GM21515 (cell line): Measurements from ENCODE around the gene EXO5.
"Not testable (repeated sequence)": the region's sequence is repeated elsewhere in the genome, so short reads cannot be mapped to it uniquely, and the experiment has no call there.

Source experiments
- ATAC-seq: cut with Tn5 transposase; IDR thresholded peaks from one replicate; pipeline ENCODE4 v1.9.1; 2021; ENCODE audit not compliant: unreplicated experiment

The EXO5 gene, protein sequence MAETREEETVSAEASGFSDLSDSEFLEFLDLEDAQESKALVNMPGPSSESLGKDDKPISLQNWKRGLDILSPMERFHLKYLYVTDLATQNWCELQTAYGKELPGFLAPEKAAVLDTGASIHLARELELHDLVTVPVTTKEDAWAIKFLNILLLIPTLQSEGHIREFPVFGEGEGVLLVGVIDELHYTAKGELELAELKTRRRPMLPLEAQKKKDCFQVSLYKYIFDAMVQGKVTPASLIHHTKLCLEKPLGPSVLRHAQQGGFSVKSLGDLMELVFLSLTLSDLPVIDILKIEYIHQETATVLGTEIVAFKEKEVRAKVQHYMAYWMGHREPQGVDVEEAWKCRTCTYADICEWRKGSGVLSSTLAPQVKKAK

DNA sequence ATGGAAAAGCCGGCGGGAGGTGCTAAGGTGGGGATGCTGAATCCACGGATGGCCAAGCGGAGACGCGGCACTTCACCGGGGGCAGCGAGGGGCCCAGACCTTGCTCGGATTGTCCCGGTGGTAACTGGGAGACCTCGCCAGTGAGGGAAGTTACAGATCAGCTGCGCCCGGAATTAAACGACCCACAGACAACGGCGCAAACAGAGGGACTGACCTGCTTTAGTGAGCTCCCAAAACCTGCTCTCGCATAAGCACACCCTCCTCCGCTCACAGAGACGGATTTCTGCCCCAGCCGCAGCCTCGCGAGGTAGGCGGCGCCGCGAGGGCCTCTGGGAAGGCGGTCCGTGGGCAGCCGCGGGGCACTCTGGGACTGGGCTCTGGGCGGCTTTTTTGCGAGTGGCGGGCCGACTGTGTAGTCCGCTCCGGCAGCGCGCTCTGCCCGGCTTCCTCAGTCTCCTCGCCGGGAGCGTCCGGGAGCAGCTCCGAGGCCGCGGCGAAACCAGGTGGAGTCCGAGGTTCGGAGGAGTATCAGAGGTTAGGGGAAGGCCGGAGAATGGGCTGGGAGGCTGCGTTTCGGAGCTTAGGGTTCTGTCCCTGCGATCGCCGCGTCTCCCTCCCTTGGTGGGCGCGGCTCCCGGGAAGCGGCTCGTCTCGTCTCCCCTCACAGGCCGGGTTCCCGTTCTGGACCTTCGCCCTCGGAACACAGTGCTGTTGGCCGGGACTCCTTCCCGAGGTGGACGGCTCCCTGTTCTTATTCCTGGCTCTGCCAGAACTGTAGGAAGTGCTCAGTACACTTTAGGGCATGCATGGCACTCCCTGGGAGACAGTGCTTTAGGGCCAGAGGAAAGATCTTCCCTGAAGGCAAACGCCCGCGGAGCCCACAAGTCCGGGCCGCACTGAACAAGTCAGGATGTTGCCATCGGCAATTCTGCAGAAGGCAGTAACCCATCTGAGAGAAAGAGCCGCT is at the start of gene EXO5:
EXO5 (plus strand) TSS at position 393 of the 967 bp plus-strand sequence. CDS start 5,778 bp downstream, outside the sequence.
- peak; percentile 89 for ATAC-seq

DNA sequence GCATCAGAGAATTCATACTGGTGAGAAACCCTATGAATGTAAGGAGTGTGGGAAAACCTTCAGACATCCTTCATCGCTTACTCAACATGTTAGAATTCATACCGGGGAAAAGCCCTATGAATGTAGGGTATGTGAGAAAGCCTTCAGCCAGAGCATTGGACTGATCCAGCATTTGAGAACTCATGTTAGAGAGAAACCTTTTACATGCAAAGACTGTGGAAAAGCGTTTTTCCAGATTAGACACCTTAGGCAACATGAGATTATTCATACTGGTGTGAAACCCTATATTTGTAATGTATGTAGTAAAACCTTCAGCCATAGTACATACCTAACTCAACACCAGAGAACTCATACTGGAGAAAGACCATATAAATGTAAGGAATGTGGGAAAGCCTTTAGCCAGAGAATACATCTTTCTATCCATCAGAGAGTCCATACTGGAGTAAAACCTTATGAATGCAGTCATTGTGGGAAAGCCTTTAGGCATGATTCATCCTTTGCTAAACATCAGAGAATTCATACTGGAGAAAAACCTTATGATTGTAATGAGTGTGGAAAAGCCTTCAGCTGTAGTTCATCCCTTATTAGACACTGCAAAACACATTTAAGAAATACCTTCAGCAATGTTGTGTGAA is 45.5 kb upstream of the EXO5 start:
- ATAC-seq: no peak

DNA sequence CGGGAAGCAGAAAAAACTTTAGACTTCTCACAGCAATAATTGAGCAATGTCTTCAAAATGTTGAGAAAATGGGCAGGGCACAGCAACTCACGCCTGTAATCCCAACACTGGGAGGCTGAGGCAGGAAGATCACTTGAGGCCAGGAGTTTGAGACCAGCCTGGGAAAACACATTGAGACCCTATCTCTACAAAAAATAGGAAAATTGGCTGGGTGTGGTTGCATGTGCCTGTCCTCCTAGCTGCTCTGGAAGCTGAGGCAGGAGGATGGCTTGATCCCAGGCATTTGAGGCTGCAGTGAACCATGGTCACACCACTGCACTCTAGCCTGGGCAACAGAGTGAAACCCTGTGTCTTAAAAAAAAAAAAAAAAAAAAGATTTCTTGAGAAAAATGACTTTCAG is 39.2 kb upstream of the EXO5 start:
- no peak for ATAC-seq

DNA sequence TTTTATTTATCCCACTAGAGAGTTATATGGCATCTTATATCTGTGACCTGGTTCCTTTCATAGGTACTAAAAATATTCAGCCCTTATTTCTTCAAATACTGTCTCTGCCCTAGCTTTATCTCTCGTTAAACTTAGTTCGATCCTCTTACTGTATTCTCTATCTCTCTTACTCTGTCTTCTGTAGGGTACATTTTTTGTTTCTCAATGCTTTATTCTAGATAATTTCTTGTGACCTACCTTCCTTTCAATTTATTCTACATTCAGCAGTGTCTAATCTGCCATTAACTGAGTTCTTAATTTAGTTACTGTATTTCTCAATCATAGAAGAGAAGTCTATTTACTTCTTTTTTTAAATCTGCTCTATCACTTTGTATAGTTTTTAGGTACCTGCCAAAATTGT is 33.3 kb upstream of the EXO5 start:
- no peak for ATAC-seq

DNA sequence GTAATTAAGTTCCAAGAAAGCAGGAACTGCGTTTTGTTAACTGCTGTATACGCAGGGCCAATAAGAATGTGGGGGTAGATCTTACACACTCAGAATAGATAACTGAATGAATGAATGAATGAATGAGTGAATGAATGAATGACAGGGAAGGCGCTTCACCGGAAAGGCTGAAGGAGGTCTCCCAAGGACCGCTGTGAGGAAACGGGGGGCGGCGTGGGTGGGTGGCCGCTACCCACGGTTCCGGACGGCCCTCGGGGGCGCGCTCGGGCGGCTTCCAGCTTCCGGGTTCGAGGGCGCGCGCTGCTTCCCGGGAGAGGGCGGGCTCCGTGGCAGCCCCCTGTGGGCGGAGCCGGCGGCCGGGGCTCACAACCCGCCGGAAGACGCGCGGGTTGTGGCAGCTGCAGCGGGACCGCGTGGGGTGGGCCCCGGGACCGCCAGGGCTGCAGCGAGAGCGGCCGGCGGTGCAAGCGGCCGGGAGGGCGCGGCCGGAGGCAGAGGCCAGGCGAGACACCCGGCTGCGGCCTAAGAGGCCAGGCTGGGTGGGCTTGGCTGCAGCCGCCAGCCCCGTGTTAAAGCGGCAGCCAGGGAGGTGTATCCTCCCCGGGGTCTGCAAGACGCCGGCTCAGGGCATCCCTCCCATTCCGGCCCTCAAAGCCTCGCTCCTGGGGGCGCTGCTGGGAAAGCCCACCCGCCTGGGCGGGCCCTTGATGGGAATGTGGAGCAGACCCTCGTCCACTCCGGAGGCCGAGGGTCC is 31.5 kb upstream of the EXO5 start, which contains the start of gene ZFP69:
ZFP69 (plus strand) TSS at position 367 of the 754 bp plus-strand sequence. CDS start 2,072 bp downstream, outside the sequence.
- peak; percentile 86 for ATAC-seq

DNA sequence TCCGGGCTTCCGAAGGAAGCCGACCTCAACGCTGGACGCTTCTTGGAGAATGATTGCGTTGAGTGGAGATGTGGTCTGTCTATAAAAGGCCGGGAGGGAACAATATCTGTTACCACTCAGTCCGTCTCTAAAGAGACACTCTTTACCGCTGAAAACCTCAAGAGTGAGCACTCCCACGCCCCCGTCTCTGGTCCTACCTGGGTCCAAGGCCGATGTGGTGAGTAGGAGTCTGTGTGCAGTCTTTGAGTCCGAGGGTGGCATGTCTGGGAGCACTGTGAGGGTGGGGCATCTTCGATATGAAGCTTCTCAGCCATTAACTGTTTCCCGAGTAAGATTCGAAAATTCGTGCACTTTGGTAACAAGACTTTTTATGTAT is 30.9 kb upstream of the EXO5 start:
- peak; percentile 26 for ATAC-seq

DNA sequence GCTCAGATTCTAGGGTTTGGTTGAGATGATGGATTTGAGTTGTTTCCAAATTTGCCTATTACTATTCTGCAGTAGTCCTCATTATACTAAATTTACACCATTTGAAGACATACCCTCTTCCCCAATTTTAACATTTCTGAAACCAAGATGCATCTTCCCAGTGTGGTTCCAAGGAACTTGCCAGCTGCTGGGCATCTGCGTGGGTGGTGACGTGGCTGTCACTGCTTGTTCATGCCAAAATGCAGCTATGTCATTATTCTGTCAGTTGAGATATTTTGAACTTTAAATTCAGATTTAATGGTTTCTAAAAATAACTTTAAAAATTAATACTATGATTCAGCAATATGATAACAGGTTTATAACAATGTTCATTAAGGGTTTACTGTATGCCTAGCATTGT is 30.3 kb upstream of the EXO5 start:
- no peak for ATAC-seq

DNA sequence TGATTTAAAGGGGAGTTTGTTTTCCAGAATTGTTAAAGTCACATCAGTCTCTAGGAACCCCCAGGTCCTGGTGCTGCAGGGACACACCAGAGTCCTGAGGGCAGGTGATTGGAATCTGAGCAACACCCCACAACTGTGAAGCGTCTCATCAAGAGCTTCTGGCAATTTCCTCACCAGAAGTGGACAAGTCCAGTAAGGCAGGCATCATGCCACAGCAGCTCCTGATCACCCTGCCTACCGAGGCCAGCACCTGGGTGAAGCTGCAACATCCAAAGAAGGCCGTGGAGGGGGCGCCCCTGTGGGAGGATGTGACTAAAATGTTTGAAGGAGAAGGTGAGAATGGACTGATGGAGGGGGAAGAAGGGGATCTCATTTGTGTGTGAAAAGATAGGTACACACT is 29.4 kb upstream of the EXO5 start:
- ATAC-seq: no peak

DNA sequence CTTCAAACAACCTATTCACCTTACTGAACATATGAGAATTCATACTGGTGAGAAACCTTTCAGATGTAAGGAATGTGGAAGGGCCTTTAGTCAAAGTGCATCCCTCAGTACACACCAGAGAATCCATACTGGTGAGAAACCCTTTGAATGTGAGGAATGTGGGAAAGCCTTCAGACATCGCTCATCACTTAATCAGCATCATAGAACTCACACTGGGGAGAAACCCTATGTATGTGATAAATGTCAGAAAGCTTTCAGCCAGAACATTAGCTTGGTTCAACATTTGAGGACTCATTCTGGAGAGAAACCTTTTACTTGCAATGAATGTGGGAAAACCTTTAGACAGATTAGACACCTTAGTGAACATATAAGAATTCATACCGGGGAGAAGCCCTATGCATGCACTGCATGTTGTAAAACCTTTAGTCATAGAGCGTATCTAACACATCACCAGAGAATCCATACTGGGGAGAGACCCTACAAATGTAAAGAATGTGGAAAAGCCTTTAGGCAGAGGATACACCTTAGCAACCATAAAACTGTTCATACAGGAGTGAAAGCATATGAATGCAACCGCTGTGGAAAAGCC is 13.2 kb upstream of the EXO5 start:
- no peak for ATAC-seq

DNA sequence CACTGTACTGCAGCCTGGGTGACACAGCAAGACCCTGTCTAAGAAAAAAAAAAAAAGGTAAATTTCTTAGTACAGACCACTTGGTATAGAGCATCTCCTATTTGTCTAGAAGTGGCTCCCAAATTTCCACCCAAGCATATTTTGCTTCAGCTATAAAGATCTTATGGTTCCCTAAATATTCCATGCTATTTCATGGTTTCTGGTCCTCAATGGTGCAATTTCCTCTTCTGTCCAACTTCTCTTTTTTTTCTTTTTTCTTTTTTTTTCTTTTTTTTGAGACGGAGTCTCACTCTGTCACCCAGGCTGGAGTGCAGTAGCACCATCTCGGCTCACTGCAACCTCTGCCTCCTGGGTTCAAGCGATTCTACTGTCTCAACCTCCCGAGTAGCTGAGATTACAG is 5.9 kb upstream of the EXO5 start:
- ATAC-seq: not testable (repeated sequence)

DNA sequence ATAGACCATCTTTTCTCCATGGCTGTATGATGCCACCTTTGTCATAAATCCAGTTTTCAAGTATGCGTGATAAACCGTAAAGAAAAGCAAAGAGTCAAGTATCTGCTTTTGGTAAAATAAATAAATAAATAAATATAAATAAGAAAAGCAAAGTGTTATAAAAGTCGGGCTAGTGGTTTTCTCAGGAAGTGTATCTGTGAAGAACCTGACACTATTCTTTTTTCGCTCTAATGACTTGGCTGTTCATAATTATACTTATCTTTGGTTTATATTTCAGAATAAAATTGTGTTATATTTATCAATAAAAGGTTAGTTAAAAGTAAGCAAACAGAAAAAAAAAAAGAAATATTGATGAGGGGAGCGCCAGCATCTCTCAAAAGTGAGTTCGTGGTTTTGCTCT is 594 bp upstream of the EXO5 start:
- ATAC-seq: no peak

DNA sequence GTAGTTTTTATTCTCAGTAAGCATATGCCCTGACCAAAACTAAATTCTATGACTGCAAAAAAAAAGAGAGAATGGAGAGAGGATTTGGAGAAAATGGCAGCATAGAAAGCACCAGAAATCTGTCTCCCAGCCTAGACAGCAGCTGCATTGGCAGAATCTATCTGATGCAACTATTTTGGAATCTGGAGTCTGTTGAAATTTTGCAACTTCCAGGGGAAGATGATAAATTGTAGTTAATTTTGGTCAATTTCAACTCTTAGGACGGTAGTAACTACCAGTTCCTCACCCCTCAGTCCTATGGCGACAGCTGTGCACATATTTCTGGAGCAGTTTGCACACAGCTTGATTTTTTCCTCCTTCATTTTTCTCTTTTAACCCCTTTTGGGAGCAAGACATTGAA is 10.9 kb downstream of the EXO5 start:
- no peak for ATAC-seq

DNA sequence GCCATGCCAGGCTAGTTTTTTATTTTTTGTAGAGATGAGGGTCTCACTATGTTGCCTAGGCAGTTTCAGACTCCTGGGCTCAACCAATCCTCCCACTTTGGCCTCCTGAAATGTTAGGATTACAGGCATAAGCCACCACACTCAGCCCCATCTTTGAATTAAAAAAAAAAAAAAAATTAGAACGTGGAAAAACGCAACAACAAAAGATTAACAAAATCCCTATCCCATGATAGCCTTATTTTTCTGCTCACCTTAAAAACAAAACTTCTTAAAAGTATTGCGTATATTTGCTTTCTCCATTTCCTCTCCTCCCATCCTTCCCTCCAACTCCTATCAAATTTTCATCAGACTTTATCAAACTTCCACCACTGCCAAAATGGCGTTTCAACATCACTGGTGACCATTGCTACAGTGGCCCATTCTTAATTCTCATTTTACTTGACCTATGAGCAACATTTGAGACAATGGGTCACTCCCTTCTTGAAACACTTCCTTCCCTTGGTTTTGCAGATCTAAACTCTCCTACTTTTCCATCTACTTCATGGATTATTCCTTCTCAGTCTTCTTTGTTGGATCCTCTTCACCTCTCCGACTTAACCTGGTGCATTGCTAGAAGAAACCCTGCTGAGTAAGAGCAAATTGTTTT is 22.3 kb downstream of the EXO5 start:
- no peak for ATAC-seq

DNA sequence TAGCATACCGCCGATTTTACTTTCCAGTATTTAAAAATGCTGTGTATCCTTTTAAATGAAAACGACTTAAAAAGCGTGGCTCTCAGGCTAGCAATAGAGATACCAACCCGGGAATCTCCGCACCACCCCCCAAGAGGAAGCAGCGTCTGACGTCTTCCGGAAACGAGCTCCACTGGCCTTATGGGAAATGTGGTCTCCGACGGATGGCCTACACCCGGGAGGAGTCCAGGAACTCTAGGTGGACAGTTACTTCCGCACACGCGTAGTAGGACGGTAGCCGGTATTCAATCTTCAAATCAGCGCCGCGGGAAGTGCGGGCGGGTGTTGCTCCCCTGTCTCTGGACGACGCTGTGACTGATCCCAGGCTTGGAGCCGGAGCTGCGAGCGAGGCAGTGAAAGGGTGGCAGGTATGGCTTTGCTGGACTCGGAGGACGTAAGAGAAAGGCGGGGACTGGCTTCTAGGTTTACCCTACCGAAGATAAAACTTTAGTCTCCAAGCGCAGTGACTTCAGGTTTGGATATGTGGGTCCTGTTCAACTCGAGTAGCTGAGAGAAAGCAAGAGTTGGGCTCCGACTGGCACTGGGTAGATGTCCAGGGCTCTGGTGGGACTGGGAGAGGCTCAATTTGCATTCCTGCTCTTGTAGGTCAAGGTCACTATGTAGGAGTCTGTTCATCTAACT is 23.0 kb downstream of the EXO5 start, which contains the start of gene ZNF684:
ZNF684 (plus strand) TSS at position 257 of the 681 bp plus-strand sequence. CDS start 1,530 bp downstream, outside the sequence.
- peak; percentile 95 for ATAC-seq

DNA sequence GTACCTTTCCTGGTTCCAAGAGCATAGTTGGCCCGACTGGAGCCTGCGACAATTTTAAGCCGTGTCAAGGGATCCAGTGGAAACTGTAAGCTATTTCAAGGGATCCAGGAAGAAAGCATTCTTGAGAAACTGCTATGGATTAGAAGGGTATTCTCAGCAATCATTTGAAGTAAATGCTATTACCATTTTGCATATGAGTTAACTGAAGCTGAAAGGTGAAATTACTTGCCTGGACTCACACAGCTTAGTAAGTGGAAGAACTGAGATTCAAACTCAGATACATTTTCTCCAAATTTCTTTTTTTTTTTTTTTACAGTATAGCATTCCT is 23.5 kb downstream of the EXO5 start:
- ATAC-seq: no peak

DNA sequence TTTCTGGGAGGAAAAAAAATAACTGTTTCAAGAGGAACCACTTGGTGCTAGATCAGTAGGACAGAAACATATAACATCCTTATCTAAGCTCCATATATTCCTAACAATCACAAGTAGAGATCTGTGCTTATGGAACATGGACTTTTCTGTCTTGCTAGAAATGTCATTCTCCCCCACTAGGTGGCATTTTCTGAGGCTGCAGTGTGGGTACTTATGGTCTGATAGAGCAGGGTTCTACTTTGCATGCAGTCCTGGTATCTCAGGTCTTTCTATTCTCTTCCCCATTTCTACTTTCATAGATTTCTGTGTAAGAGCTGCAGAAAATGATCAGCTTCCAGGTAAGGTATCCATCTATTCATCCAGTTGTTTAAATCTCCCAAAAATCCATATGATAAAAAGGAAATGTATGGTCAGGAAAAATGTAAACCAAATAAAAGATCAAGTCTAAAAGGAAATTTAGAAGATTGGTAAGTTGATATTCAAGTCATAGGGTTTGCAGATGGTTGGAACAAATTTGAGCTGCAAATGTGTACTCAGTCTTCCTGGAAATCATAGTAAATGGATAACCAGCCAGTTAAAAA is 24.4 kb downstream of the EXO5 start:
- ATAC-seq: no peak

DNA sequence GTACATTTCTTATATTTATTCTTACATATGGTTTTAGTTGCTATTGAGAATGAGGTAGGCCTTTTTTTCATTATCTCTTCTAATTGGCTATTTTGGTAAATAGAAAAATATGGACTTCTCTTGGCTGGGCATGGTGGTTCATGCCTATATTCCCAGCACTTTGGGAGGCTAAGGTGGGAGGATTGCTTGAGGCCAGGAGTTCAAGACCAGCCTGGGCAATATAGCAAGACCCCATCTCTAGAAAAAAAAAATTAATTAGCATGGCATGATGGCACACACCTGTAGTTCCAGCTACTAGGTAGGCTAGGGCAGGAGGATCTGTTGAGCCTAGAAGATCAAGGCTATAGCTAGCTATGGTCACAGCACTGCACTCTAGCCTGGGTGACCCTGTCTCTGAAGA is 26.0 kb downstream of the EXO5 start:
- ATAC-seq: no peak

DNA sequence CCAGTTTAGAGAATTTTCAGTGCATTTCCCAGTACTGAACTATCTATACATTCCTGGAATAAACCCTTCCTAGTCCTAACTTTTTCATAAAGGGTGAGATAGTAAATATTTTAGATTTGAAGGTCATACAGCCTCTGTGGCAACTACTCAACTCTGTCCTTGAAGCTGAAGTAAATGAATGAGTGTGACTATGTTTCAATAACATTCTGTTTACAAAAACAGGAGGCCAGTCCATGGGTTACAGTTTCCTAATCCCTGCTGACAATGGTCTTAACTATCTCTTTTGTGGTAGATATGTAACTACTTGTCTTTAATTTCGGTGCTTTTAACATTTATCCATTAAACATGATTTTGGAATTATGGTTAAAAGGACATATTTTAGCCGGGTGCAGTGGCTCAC is 27.2 kb downstream of the EXO5 start:
- no peak for ATAC-seq

DNA sequence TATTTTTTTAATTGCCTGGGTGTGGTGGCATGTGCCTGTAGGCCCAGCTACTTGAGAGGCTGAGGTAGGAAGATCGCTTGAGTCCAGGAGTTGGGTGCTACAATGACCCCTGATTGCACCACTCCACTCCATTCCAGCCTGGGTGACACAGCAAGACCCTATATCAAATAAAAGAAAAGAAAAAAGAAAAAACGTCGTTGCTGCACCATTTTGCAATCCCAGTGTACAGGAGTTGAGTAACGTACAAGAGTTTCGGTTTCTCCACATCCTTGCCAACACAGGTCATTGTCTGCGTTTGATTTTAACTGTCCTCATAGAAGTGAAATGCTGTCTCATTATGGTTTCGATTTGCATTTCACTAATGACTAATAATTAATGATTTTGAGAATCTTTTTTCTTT is 30.8 kb downstream of the EXO5 start:
- no peak for ATAC-seq
